ENCODE data around the gene COMMD7.

DNA sequence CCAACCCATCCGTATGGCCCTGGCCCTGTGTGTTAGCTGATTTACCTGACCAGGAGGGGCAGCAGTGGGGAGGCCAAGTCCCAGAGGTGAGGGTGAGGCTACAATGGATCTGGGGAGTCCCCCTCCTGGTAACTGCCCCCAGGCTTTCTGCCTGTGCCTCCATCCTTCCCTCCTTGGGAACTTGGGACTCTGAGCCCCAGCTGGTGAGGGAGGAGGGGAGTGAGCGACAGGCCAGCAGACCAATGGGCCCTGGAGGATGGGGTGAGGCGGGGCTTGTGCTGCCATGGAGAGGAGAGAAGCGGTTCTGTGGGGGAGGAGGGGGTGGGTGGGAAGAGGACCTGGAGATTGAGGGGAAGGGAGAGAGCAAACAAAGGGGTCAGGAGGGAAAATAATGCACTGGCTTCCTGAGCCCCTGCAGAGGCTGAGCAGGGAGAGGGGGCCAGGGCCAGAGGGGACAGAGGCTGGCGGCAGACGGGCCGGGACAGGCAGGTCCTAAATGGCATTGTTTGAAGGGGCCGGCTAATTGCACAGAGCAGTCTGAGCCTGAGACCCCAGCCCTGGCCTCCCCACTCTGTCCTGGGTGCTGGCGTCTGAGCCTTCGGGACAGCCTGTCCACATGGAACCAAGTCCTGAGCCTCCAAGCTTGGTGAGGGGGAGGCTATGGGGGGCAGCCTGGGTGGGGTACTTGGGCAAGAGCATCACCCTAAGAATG, 36.4 kb upstream of the COMMD7 start:
- TF ChIP-seq, protein P1, sequence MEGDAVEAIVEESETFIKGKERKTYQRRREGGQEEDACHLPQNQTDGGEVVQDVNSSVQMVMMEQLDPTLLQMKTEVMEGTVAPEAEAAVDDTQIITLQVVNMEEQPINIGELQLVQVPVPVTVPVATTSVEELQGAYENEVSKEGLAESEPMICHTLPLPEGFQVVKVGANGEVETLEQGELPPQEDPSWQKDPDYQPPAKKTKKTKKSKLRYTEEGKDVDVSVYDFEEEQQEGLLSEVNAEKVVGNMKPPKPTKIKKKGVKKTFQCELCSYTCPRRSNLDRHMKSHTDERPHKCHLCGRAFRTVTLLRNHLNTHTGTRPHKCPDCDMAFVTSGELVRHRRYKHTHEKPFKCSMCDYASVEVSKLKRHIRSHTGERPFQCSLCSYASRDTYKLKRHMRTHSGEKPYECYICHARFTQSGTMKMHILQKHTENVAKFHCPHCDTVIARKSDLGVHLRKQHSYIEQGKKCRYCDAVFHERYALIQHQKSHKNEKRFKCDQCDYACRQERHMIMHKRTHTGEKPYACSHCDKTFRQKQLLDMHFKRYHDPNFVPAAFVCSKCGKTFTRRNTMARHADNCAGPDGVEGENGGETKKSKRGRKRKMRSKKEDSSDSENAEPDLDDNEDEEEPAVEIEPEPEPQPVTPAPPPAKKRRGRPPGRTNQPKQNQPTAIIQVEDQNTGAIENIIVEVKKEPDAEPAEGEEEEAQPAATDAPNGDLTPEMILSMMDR (IDR thresholded peaks at IDR 0.05): no peak
- TF ChIP-seq POLR2A (IDR thresholded peaks at IDR 0.05): no peak

All from esophagus squamous epithelium (tissue), 4 donors.